ENCODE measurements around the gene PHOSPHO2.
"Not testable (repeated sequence)": the region's sequence is repeated elsewhere in the genome, so short reads cannot be mapped to it uniquely, and the experiment has no call there.

Gene PHOSPHO2

GRCh38 chr2:169683425-169684134 is 10.7 kb upstream of the PHOSPHO2 start (continued):
- TF ChIP-seq POU6F1 (CRISPR knock-in tag; IDR thresholded peaks at IDR 0.05; ENCODE audit: borderline replicate concordance, low read depth), result no peak
- no peak for TF ChIP-seq ARNTL (CRISPR knock-in tag; IDR thresholded peaks at IDR 0.05; ENCODE audit: borderline replicate concordance, low read depth)
- TF ChIP-seq GLIS3 (CRISPR knock-in tag; IDR thresholded peaks at IDR 0.05), result no peak
- no peak for TF ChIP-seq SNAI2 (CRISPR knock-in tag; IDR thresholded peaks at IDR 0.05)
- TF ChIP-seq CSDC2 (CRISPR knock-in tag; IDR thresholded peaks at IDR 0.05), result no peak
- TF ChIP-seq PATZ1 (CRISPR knock-in tag; IDR thresholded peaks at IDR 0.05; ENCODE audit: borderline replicate concordance), result no peak
- TF ChIP-seq ZNF565 (CRISPR knock-in tag; conservative IDR thresholded peaks at IDR 0.05; ENCODE audit: low read depth), result no peak
- TF ChIP-seq ZFP30 (CRISPR knock-in tag; IDR thresholded peaks at IDR 0.05), result no peak

GRCh38 chr2:169684135-169684565 is 10.1 kb upstream of the PHOSPHO2 start:
- ATAC-seq, result no peak
- TF ChIP-seq TCF4 (CRISPR knock-in tag; IDR thresholded peaks at IDR 0.05; ENCODE audit: borderline replicate concordance) (no peak), CSRNP3 (CRISPR knock-in tag; IDR thresholded peaks at IDR 0.05) (no peak), ZNF8 (CRISPR knock-in tag; IDR thresholded peaks at IDR 0.05) (no peak), OSR1 (CRISPR knock-in tag; IDR thresholded peaks at IDR 0.05) (no peak), CSDC2 (CRISPR knock-in tag; IDR thresholded peaks at IDR 0.05) (no peak), ZNF565 (CRISPR knock-in tag; conservative IDR thresholded peaks at IDR 0.05; ENCODE audit: low read depth) (no peak), BACH2 (CRISPR knock-in tag; IDR thresholded peaks at IDR 0.05; ENCODE audit: borderline replicate concordance) (no peak), TOX (CRISPR knock-in tag; IDR thresholded peaks at IDR 0.05; ENCODE audit: borderline replicate concordance) (no peak), PPARA (CRISPR knock-in tag; IDR thresholded peaks at IDR 0.05; ENCODE audit: borderline replicate concordance) (no peak), ZFP3 (CRISPR knock-in tag; IDR thresholded peaks at IDR 0.05) (no peak), TSHZ2 (CRISPR knock-in tag; IDR thresholded peaks at IDR 0.05) (no peak), POU6F1 (CRISPR knock-in tag; IDR thresholded peaks at IDR 0.05; ENCODE audit: borderline replicate concordance, low read depth) (no peak)

GRCh38 chr2:169684712-169685111 is 9.6 kb upstream of the PHOSPHO2 start:
- ATAC-seq, result not testable (repeated sequence)

- ATAC-seq, result not testable (repeated sequence)
Measured at GRCh38 chr2:169686825-169687224, 7.4 kb upstream of the PHOSPHO2 start.

- not testable (repeated sequence) for ATAC-seq
Measured at GRCh38 chr2:169687943-169688342, 6.3 kb upstream of the PHOSPHO2 start.

All from SK-N-SH treated with all-trans-retinoic acid at 6 μM for 48 hours (cell line).